HG03354 (cell line): Measurements from ENCODE around the gene MATN1.

Experiments
- ATAC-seq: cut with Tn5 transposase; IDR thresholded peaks from one replicate; pipeline ENCODE4 v1.9.1; 2021; ENCODE audit warnings: mild to moderate bottlenecking; ENCODE audit not compliant: unreplicated experiment, poor library complexity, severe bottlenecking

Gene MATN1

GRCh38 chr1:30735668-30736498 lies 12.5 kb upstream of the MATN1 start:
- ATAC-seq, result no peak

GRCh38 chr1:30735124-30735523 lies 11.7 kb upstream of the MATN1 start:
- no peak for ATAC-seq

- ATAC-seq, result no peak
These were observed 11.2 kb upstream of the MATN1 start for GRCh38 chr1:30734580-30734979.

GRCh38 chr1:30734106-30734505 lies 10.7 kb upstream of the MATN1 start:
- ATAC-seq, result no peak

- no peak for ATAC-seq
These were observed 10.1 kb upstream of the MATN1 start for GRCh38 chr1:30733493-30733892.

GRCh38 chr1:30732277-30732996 lies 9.1 kb upstream of the MATN1 start:
- ATAC-seq, result peak; percentile 49

- no peak for ATAC-seq
These were observed 8.5 kb upstream of the MATN1 start for GRCh38 chr1:30731806-30732276.

GRCh38 chr1:30731109-30731805 lies 7.9 kb upstream of the MATN1 start:
- ATAC-seq, result no peak

GRCh38 chr1:30730346-30731108 lies 7.1 kb upstream of the MATN1 start:
- ATAC-seq, result no peak

GRCh38 chr1:30729901-30730300 lies 6.5 kb upstream of the MATN1 start:
- no peak for ATAC-seq

GRCh38 chr1:30728832-30729638 lies 5.7 kb upstream of the MATN1 start:
- ATAC-seq, result no peak

GRCh38 chr1:30728340-30728739 lies 5.0 kb upstream of the MATN1 start:
- ATAC-seq, result no peak

GRCh38 chr1:30727824-30728223 lies 4.4 kb upstream of the MATN1 start:
- no peak for ATAC-seq

- ATAC-seq, result no peak
These were observed 3.6 kb upstream of the MATN1 start for GRCh38 chr1:30726773-30727684.

- no peak for ATAC-seq
These were observed 2.9 kb upstream of the MATN1 start for GRCh38 chr1:30726236-30726635.

GRCh38 chr1:30725450-30726095 lies 2.2 kb upstream of the MATN1 start:
- no peak for ATAC-seq

- ATAC-seq, result no peak
These were observed 1.5 kb upstream of the MATN1 start for GRCh38 chr1:30724655-30725421.
